Measurements from ENCODE around the gene PITPNC1.
"Not testable (repeated sequence)": the region's sequence is repeated elsewhere in the genome, so short reads cannot be mapped to it uniquely, and the experiment has no call there.

Gene PITPNC1

DNA sequence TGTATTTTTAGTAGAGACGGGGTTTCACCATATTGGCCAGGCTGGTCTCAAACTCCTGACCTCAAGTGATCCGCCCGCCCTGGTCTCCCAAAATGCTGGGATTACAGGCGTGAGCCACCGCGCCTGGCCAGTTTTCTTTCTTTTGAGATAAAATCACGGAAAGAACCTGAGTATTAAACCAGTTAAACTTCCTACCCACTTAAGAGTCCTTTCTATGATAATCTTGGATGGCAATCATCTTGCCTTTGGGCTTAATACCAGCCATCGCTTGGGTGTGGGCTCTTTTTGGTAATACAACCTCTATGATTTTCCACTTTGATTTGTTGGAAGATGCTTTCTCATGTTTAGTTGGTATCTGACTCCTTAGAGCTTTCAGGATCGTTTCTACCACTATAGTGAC, 24.0 kb downstream of the PITPNC1 start:
- H3K4me3 ChIP-seq (ENCODE audit: low read depth, low read length): no peak overlapping the region
- TF ChIP-seq, protein P1, sequence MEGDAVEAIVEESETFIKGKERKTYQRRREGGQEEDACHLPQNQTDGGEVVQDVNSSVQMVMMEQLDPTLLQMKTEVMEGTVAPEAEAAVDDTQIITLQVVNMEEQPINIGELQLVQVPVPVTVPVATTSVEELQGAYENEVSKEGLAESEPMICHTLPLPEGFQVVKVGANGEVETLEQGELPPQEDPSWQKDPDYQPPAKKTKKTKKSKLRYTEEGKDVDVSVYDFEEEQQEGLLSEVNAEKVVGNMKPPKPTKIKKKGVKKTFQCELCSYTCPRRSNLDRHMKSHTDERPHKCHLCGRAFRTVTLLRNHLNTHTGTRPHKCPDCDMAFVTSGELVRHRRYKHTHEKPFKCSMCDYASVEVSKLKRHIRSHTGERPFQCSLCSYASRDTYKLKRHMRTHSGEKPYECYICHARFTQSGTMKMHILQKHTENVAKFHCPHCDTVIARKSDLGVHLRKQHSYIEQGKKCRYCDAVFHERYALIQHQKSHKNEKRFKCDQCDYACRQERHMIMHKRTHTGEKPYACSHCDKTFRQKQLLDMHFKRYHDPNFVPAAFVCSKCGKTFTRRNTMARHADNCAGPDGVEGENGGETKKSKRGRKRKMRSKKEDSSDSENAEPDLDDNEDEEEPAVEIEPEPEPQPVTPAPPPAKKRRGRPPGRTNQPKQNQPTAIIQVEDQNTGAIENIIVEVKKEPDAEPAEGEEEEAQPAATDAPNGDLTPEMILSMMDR (IDR thresholded peaks at IDR 0.05; ENCODE audit: low read depth, low read length, missing control alignments): no peak
- DNase-seq (ENCODE audit: low read depth): no peak

- no peak overlapping the region for H3K4me3 ChIP-seq (ENCODE audit: low read depth, low read length)
- DNase-seq (ENCODE audit: low read depth): no peak
- TF ChIP-seq, protein P1 (IDR thresholded peaks at IDR 0.05; ENCODE audit: low read depth, low read length, missing control alignments): no peak
Measured at GRCh38 chr17:67401598-67402504, 24.8 kb downstream of the PITPNC1 start.

- no peak for DNase-seq (ENCODE audit: low read depth)
- no peak overlapping the region for H3K4me3 ChIP-seq (ENCODE audit: low read depth, low read length)
- TF ChIP-seq, protein P1 (IDR thresholded peaks at IDR 0.05; ENCODE audit: low read depth, low read length, missing control alignments): no peak
Measured at GRCh38 chr17:67403065-67403464, 26.0 kb downstream of the PITPNC1 start.

DNA sequence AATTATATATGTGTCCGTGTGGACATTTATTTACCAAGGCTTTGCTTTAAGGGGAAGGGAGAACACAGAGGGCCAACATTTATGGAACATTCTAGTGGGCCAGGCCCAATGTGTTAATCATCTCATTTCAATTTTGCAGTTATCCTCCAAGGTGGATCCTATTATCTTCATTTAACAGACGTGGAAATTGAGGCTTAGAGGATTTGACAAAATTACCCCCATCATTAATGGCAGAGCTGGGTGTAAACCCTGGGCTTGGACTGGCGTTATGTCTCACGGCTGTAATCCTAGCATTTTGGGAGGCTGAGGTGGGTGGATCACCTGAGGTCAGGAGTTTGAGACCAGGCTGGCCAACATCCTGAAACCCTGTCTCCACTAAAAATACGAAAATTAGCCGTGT, 26.4 kb downstream of the PITPNC1 start:
- TF ChIP-seq, protein P1 (IDR thresholded peaks at IDR 0.05; ENCODE audit: low read depth, low read length, missing control alignments): no peak
- DNase-seq (ENCODE audit: low read depth): no peak

GRCh38 chr17:67408455-67408830, 31.4 kb downstream of the PITPNC1 start:
- DNase-seq (ENCODE audit: low read depth); H3K4me3 ChIP-seq (ENCODE audit: low read depth, low read length): not testable (repeated sequence)

More for the DNA sequence above, 26.4 kb downstream of the PITPNC1 start:
- no peak overlapping the region for H3K4me3 ChIP-seq (ENCODE audit: low read depth, low read length)

DNA sequence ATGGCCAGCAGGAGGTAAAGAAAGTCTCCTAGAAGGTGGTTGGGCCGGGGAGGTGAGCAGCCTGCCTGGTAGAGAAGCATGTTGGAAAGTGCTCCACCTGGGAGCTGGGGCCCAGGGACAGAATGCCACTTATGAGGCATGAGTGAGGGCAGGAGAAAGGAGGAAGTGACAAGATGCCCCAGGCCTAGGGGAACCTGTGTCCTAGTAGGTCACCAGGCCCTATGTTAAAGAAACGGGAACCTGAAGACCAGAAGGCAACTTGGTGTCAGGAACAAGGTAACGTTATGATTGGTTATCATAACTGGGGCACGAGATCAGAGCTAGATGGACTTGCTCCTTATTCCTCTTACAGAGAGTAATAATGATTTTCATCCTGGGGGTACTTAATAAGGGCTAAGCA, 34.3 kb downstream of the PITPNC1 start:
- TF ChIP-seq, protein P1 (IDR thresholded peaks at IDR 0.05; ENCODE audit: low read depth, low read length, missing control alignments): no peak
- no peak overlapping the region for H3K4me3 ChIP-seq (ENCODE audit: low read depth, low read length)
- DNase-seq (ENCODE audit: low read depth): no peak

GRCh38 chr17:67412032-67412431, 35.0 kb downstream of the PITPNC1 start:
- TF ChIP-seq, protein P1 (IDR thresholded peaks at IDR 0.05; ENCODE audit: low read depth, low read length, missing control alignments): no peak
- no peak overlapping the region for H3K4me3 ChIP-seq (ENCODE audit: low read depth, low read length)
- DNase-seq (ENCODE audit: low read depth): no peak

Measured in GM12864 (cell line).